ENCODE results near the gene DNTT.

DNTT gene

DNA sequence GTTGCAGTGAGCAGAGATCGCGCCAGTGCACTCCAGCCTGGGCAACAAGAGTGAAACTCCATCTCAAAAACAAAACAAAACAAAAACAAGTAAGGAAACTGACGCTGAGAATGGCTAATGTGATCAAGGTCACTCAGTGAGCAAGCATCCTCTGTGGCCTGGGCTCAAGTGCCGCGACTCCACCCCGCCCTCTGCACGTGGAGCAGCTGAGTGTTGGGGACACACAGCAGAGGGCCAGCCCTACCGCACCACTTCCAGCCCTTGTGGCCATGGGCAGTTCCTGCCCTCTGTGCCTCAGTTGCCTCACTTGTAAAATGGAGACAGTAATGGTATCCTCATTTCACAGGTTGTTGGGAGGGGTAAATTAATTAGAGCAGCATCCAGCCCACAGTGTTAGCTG, 75.5 kb downstream of the DNTT start:
- DNase-seq (ENCODE audit: low spot score) = no peak

DNA sequence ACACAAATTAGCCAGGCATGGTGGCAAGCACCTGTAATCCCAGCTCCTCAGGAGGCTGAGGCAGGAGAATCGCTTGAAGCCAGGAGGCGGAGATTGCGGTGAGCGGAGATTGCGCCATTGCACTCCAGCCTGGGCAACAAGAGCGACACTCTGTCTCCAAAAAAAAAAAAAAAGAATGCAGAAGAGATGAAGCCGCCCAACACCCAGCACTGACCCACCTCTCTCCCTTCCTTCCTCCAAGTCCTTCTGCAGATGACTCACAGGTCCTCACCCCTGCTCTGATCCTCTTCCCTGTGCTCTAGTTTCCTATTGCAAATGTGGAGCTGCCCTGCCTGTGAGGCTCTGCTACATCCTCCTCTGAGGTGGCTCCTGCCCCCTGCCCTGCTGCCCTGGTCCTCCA, 76.6 kb downstream of the DNTT start:
- no peak for DNase-seq (ENCODE audit: low spot score)

DNA sequence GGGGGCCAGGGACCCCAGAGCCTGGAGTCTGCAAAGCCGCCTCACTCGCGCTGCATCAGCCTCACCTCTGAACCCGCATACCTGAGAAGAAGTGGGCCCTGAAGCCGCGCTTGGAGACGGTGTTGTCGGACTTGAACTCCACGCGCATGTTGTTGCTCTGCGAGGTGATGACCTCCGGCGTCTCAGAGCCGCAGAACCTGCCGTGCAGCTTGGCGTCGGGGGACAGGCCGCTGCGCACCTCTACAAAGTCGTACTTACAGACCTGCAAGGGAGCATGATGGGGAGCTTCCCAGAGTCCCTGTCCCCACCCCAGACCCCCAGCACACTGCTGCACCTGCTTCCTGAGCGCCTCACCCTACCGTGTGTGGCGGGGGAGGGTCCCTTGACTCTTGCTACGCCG, 80.3 kb downstream of the DNTT start:
- DNase-seq (ENCODE audit: low spot score) = no peak

DNA sequence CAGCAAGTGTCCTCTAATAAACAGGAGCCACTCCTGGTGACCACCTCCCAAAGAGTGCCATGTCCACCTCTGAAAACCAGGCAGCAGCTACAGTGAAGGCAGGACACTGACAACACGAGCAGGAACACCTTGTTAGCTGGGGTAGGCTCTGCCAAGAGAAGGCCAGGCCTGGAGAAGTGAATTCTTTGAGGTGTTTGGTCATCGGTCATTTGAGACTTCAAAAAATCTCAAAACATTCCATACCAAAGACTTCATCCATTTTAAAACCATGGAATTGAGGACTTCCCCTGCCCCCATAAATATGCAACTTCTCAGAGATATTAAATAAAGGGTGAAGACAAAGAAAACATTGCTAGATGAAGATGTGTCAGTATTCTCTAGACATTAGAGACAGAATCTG, 82.9 kb downstream of the DNTT start:
- no peak for DNase-seq (ENCODE audit: low spot score)

DNA sequence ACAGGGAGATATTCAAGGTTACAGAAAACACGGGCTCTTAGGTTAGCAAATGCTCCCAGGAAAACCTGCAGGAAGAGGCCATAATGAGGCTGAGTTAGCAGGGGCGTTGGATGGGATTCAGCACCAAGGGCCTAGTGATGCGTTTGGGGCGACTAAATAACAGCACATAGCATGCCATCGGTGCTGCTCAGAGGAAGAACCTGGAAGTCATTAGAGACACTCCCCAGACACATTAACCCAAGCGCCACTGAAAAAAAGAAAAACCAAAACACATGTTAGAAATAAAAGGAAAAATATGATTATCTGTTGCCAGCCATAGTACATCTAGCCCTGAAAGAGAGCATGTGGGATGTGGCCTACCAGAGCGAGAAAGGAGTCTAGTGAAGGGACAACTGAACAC, 83.4 kb downstream of the DNTT start:
- DNase-seq (ENCODE audit: low spot score) = no peak

Measured in activated CD4-positive, alpha-beta T cell treated with anti-CD3 and anti-CD28 coated beads, Interleukin-2, Interleukin-4, amounts not matched to agents 100 ng/mL and 50 ng/mL, durations not matched to agents 16 hours and 8 hours (primary cell).